HG03066 (cell line): ENCODE measurements around the gene GTF3C1.

Source experiments
- ATAC-seq: cut with Tn5 transposase; IDR thresholded peaks from one replicate; pipeline ENCODE4 v1.9.1; 2021; ENCODE audit warnings: low read depth; ENCODE audit not compliant: unreplicated experiment

GTF3C1 gene

GRCh38 chr16:27526180-27526579 is 23.5 kb downstream of the GTF3C1 start:
- no peak for ATAC-seq

- no peak for ATAC-seq
Measured at GRCh38 chr16:27522173-27522707, 27.5 kb downstream of the GTF3C1 start.

GRCh38 chr16:27520982-27521673 is 28.6 kb downstream of the GTF3C1 start:
- no peak for ATAC-seq

GRCh38 chr16:27518226-27518625 is 31.5 kb downstream of the GTF3C1 start:
- no peak for ATAC-seq

GRCh38 chr16:27517664-27518063 is 32.0 kb downstream of the GTF3C1 start:
- ATAC-seq: no peak

GRCh38 chr16:27516365-27516764 is 33.3 kb downstream of the GTF3C1 start:
- ATAC-seq: no peak

GRCh38 chr16:27515874-27516353 is 33.8 kb downstream of the GTF3C1 start:
- no peak for ATAC-seq

GRCh38 chr16:27514806-27515205 is 34.9 kb downstream of the GTF3C1 start:
- ATAC-seq: no peak

- no peak for ATAC-seq
Measured at GRCh38 chr16:27511657-27512448, 37.9 kb downstream of the GTF3C1 start.

GRCh38 chr16:27508476-27508875 is 41.2 kb downstream of the GTF3C1 start:
- no peak for ATAC-seq

- ATAC-seq: no peak
Measured at GRCh38 chr16:27506771-27507170, 42.9 kb downstream of the GTF3C1 start.

GRCh38 chr16:27505297-27506236 is 44.1 kb downstream of the GTF3C1 start:
- ATAC-seq: no peak

- ATAC-seq: no peak
Measured at GRCh38 chr16:27503662-27504061, 46.1 kb downstream of the GTF3C1 start.

- no peak for ATAC-seq
Measured at GRCh38 chr16:27500801-27501200, 48.9 kb downstream of the GTF3C1 start.

GRCh38 chr16:27499659-27500055 is 50.1 kb downstream of the GTF3C1 start:
- ATAC-seq: no peak

GRCh38 chr16:27498916-27499658 is 50.6 kb downstream of the GTF3C1 start:
- ATAC-seq: no peak

- no peak for ATAC-seq
Measured at GRCh38 chr16:27498031-27498825, 51.5 kb downstream of the GTF3C1 start.

GRCh38 chr16:27495191-27495590 is 54.5 kb downstream of the GTF3C1 start:
- ATAC-seq: no peak

- ATAC-seq: no peak
Measured at GRCh38 chr16:27492588-27492979, 57.1 kb downstream of the GTF3C1 start.
